NCI-H2196 (cell line): ENCODE data around the gene ANO9.

ENCODE experiments used
- DNase-seq: peaks from one replicate; lab custom pipeline; 2025; ENCODE audit not compliant: unreplicated experiment; lab: John Stamatoyannopoulos, UW

The ANO9 gene

GRCh38 chr11:452916-453527, 11.2 kb upstream of the ANO9 start:
- no peak for DNase-seq

GRCh38 chr11:452203-452744, 10.5 kb upstream of the ANO9 start:
- no peak for DNase-seq

- no peak for DNase-seq
Measured at GRCh38 chr11:451738-452137, 9.9 kb upstream of the ANO9 start.

- peak; percentile 58 for DNase-seq
Measured at GRCh38 chr11:450809-451451, 9.1 kb upstream of the ANO9 start.

- peak; percentile 95 for DNase-seq
Measured at GRCh38 chr11:449889-450808, 8.3 kb upstream of the ANO9 start, which contains the start of gene PTDSS2. PTDSS2 (plus strand) TSS chr11:450279; CDS start chr11:450456, 177 bp downstream.

- peak; percentile 98 for DNase-seq
Measured at GRCh38 chr11:447923-448731, 6.3 kb upstream of the ANO9 start.

- DNase-seq, result peak; percentile 61
Measured at GRCh38 chr11:446891-447290, 5.1 kb upstream of the ANO9 start.

- peak; percentile 16 for DNase-seq
Measured at GRCh38 chr11:445765-446588, 4.2 kb upstream of the ANO9 start.

GRCh38 chr11:444396-445144, 2.8 kb upstream of the ANO9 start:
- DNase-seq, result peak; percentile 83

GRCh38 chr11:443542-444199, 1.9 kb upstream of the ANO9 start:
- no peak for DNase-seq

GRCh38 chr11:442611-443081, 835 bp upstream of the ANO9 start:
- DNase-seq, result no peak

- no peak for DNase-seq
Measured at GRCh38 chr11:441043-441417, 781 bp downstream of the ANO9 start.

- DNase-seq, result no peak
Measured at GRCh38 chr11:440065-441042, 1.5 kb downstream of the ANO9 start.

- no peak for DNase-seq
Measured at GRCh38 chr11:439315-440064, 2.3 kb downstream of the ANO9 start.

GRCh38 chr11:438101-438844, 3.5 kb downstream of the ANO9 start:
- no peak for DNase-seq
